Embryonic facial prominence (tissue), 1 donor: ENCODE results near the gene PCAT6.

ENCODE experiments used
- DNase-seq: peaks from one replicate; pipeline ENCODE4 v3.0.0-alpha.2; 2016; ENCODE audit errors: extremely low spot score

The PCAT6 gene

GRCh38 chr1:202848191-202848542 lies 37.4 kb downstream of the PCAT6 start:
- no peak for DNase-seq

GRCh38 chr1:202850593-202851362 lies 40.0 kb downstream of the PCAT6 start:
- DNase-seq = no peak

GRCh38 chr1:202852163-202852904 lies 41.6 kb downstream of the PCAT6 start:
- no peak for DNase-seq

GRCh38 chr1:202854787-202855186 lies 44.0 kb downstream of the PCAT6 start:
- no peak for DNase-seq

GRCh38 chr1:202856014-202856413 lies 45.3 kb downstream of the PCAT6 start:
- no peak for DNase-seq

GRCh38 chr1:202857136-202857610 lies 46.4 kb downstream of the PCAT6 start:
- no peak for DNase-seq

- DNase-seq = no peak
These were observed 47.6 kb downstream of the PCAT6 start for GRCh38 chr1:202858331-202858730.

- DNase-seq = no peak
These were observed 48.1 kb downstream of the PCAT6 start for GRCh38 chr1:202858789-202859414.

GRCh38 chr1:202860744-202861419 lies 50.1 kb downstream of the PCAT6 start:
- DNase-seq = no peak
